OCI-LY7 (cell line): ENCODE measurements around the gene CAPZA2. TPM values are rescaled to one million over a fixed set of nuclear protein-coding genes. Genes with fewer than 3 reads are reported as not detected.

Experiments used
- small RNA-seq: library from RNA; depleted of rRNA; stranded (forward); fragments of <200 nt; gene quantifications from one replicate; pipeline ENCODE3, GENCODE V24; 2014
- total RNA-seq, 2 experiments: library from RNA; depleted of rRNA in 1 of 2; stranded (reverse); fragments of >200 nt in 1 of 2; shearing (Covaris generic) in 1 of 2; gene quantifications; 2 replicates each; pipeline ENCODE4 v1.2.3, GENCODE V29; 2014 to 2022

The CAPZA2 gene
- total RNA-seq, 2 experiments from 2014 or later = 53.3 to 103 TPM

Small RNA genes within 50 kb of the gene (small RNA-seq; reads per million reads assigned to genes)
- gene RF00019 = not detected
- gene RF02179 = not detected
- gene RF02180 = not detected
- not detected for gene RF02188
- gene RNA5SP239 = not detected

Other genes with a start within 250 kb of the CAPZA2 start
- gene MET, start 190.4 kb upstream of the CAPZA2 start, total RNA-seq (2014; rRNA removed; shearing (Covaris generic)) = not detected in 2 replicates
- not detected in 2 replicates for gene MET, start 190.4 kb upstream of the CAPZA2 start, total RNA-seq (2022)
- gene ST7, start 90.9 kb downstream of the CAPZA2 start, total RNA-seq (2014; rRNA removed; shearing (Covaris generic)) = 7.4 and 9.6 TPM in 2 replicates
- 7.3 and 10.7 TPM in 2 replicates for gene ST7, start 90.9 kb downstream of the CAPZA2 start, total RNA-seq (2022)